AG04449 (cell line): ENCODE data around the gene PHF21A.

Experiments
- CTCF ChIA-PET: fragments of 350-600 bp; formaldehyde crosslinking; extraction: SDS; loops from one replicate; lab custom pipeline; 2021; ENCODE audit warnings: antibody characterized with exemption; lab: Yijun Ruan, JAX
- POLR2A ChIA-PET: fragments of 400-600, 350-600 bp; formaldehyde crosslinking; extraction: SDS; loops from one replicate; lab custom pipeline; 2020; ENCODE audit warnings: antibody characterized with exemption, inconsistent platforms; lab: Yijun Ruan, JAX
- DNase-seq: peaks from one replicate; pipeline ENCODE4 v3.0.0-alpha.2; 2010; ENCODE audit warnings: low read depth, low spot score
- H3K4me3 ChIP-seq: 2 replicates; pipeline ENCODE4 v1.5.1; 2011; ENCODE audit warnings: low read depth, mild to moderate bottlenecking, control low read depth, low read length
- TF ChIP-seq, protein P1 (sequence below): IDR thresholded peaks from one replicate; pipeline ENCODE4 v1.5.1; 2011; ENCODE audit warnings: mild to moderate bottlenecking, moderate library complexity, low read length, control low read depth, inconsistent platforms; ENCODE audit not compliant: insufficient read depth; ENCODE audit errors: missing control alignments

Gene PHF21A

DNA sequence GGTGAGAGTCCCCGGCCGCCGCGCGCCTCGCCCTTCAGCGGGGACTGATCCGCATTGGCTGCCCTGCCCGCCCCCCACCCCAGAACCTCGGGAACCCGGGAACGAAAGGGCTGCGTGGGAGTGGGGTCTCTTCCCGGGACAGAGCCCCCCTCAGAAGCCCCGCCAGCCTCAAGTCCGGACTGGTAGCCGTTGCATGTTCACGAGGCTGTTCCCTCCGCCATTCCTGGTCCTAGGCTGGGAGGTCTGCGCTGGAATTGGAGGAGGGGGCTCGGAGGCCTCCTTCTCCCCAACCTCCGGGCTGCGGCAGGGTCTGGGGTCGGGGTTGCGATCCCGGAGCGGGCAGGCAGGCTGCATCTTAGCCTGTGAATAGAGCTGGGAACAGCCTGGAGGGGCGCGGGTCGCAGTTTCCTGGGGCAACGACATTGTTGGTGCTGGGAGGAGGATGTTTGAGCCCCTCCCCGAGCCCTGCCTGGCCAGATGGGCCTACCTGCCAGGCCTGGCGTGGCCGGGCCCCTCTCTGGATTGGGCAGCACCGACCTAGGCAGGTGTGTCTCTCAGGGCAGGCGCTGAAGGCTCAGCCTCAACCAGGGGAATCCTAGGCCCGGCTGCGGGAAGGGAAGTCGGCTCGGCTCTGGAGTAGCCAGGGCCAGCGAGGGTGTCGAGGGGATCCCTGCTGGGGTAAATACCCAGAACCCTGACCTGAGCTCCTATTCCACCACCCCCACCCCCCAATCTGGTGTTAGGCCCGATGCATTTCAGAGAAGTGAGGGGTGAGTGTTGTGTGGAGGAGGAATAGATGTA lies 235.1 kb downstream of the PHF21A start:
- no peak for DNase-seq
- CTCF ChIA-PET, result interaction anchor here (5.7 kb wide), 1 partner anchor 13 kb away, joined by 27 read pairs; no protein-coding TSS in a partner anchor
- TF ChIP-seq, protein P1, sequence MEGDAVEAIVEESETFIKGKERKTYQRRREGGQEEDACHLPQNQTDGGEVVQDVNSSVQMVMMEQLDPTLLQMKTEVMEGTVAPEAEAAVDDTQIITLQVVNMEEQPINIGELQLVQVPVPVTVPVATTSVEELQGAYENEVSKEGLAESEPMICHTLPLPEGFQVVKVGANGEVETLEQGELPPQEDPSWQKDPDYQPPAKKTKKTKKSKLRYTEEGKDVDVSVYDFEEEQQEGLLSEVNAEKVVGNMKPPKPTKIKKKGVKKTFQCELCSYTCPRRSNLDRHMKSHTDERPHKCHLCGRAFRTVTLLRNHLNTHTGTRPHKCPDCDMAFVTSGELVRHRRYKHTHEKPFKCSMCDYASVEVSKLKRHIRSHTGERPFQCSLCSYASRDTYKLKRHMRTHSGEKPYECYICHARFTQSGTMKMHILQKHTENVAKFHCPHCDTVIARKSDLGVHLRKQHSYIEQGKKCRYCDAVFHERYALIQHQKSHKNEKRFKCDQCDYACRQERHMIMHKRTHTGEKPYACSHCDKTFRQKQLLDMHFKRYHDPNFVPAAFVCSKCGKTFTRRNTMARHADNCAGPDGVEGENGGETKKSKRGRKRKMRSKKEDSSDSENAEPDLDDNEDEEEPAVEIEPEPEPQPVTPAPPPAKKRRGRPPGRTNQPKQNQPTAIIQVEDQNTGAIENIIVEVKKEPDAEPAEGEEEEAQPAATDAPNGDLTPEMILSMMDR, result no peak
- H3K4me3 ChIP-seq, result peak overlapping the region; percentile 48
- POLR2A ChIA-PET, result interaction anchor here (1.0 kb wide), 1 partner anchor 26 kb away, joined by 3 read pairs; no protein-coding TSS in a partner anchor

DNA sequence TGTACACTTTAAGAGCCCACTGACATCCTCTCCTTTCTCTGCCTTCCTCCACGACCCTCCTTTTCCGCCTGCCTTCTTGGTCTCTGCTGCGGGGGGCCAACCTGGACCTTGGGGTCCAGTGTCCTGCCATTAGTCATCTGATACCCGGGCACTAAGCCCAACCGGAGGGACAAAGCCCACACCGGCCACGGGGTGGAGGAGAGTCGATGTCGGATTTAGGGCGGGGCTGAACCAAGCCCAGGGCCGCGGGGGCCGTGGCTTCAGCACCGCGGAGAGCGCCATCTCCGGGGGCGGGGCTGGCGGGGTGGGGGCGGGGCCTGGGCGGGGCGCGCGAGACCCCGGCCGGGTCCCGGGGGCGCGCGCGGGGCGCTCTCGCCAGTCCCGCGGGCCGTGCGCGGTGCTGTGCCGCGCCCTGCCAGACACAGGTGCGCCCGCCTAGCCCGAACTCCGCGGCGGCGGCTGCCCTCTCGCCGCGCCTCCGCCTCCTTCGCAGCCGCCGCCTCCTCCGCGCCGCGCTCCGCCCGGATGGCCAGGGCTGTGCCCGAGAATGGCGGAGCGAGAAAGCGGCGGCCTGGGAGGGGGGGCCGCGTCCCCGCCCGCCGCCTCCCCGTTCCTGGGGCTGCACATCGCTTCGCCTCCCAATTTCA lies 235.9 kb downstream of the PHF21A start, which contains the start of gene MAPK8IP1:
Gene MAPK8IP1, plus strand, starts transcription at position 378 of the 647 bp plus-strand sequence. Its CDS starts 170 bp downstream, at position 548.
- no peak for DNase-seq
- CTCF ChIA-PET, result no interaction called here
- POLR2A ChIA-PET, result no interaction called here
- peak within 1 kb of the TSS; percentile 48 for H3K4me3 ChIP-seq
- TF ChIP-seq, protein P1, result no peak

DNA sequence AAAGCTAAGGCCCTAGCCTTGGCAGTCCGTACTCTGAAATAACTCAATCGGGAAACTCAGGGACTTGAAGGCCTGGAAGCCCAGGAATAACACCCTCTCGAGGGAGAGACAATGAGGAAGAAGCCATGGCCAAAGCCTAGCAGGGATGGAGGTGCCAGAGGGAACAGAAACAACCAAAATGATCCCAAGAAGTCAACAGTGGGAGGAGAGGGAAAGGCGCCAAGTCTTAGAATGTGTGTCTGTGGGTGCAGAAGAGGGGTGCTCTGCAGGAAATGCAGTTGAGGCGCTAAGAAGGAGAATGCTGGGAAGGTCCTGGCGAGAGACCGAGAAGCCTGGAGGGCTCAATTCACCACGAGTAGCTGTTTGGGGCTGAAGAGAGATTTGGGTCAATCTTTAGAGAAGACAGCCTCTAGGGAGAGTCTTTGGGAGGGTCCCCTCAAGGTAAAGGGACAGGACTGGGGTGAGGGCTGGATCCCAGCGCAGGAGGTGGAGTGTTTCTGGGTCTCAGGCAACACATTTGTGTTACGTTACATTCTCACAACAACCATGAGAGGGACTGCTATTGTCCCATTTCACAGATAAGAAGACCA lies 236.6 kb downstream of the PHF21A start:
- H3K4me3 ChIP-seq, result no peak overlapping the region
- POLR2A ChIA-PET, result no interaction called here
- TF ChIP-seq, protein P1, result no peak
- CTCF ChIA-PET, result interaction anchor here (1.3 to 2.8 kb wide), 2 partner anchors 12 to 122 kb away, joined by 4 to 17 read pairs; no protein-coding TSS in a partner anchor
- DNase-seq, result no peak
